GM12878 (cell line): ENCODE measurements around the gene EAF1. TPM values are rescaled to one million over a fixed set of nuclear protein-coding genes. Genes with fewer than 3 reads are reported as not detected.

ENCODE experiments used
- ATF3 ChIP-seq: IDR thresholded peaks from 2 replicates; pipeline ENCODE4 v1.6.1; 2011; ENCODE audit warnings: low read depth, mild to moderate bottlenecking, low read length, moderate library complexity, borderline replicate concordance; ENCODE audit errors: extremely low read depth
- ATF7 ChIP-seq: fragments of 450-650 bp; IDR thresholded peaks from 2 replicates; pipeline ENCODE4 v1.6.1; 2016; ENCODE audit warnings: low read depth, mild to moderate bottlenecking
- BACH1 ChIP-seq: fragments of 450-650 bp; IDR thresholded peaks from 2 replicates; pipeline ENCODE4 v1.6.1; 2017; ENCODE audit warnings: mild to moderate bottlenecking, borderline replicate concordance
- BCL11A ChIP-seq: IDR thresholded peaks from 2 replicates; pipeline ENCODE4 v1.6.1; 2011; ENCODE audit warnings: low read depth, low read length
- CHD2 ChIP-seq: IDR thresholded peaks from 2 replicates; pipeline ENCODE4 v1.6.1; 2011; ENCODE audit warnings: low read depth, low read length, improper control_type of control experiment, borderline replicate concordance
- CREB1 ChIP-seq: IDR thresholded peaks from 2 replicates; pipeline ENCODE4 v1.6.1; 2012; ENCODE audit warnings: low read depth, mild to moderate bottlenecking, inconsistent platforms
- ETV6 ChIP-seq, 2 experiments: fragments of 450-650 bp in 1 of 2; IDR thresholded peaks in 1 of 2; conservative IDR thresholded peaks in 1 of 2; 2 replicates each; pipeline ENCODE4 v1.6.1; 2014; ENCODE audit warnings: antibody characterized with exemption in 1 of 2, borderline replicate concordance in 1 of 2, low read depth in 1 of 2, mild to moderate bottlenecking in 1 of 2, moderate library complexity in 1 of 2
- FOXM1 ChIP-seq: IDR thresholded peaks from 2 replicates; pipeline ENCODE4 v1.6.1; 2012; ENCODE audit warnings: low read depth, mild to moderate bottlenecking, inconsistent platforms, low read length, moderate library complexity
- HDAC6 ChIP-seq: fragments of 200-600 bp; sonication (generic); IDR thresholded peaks from one replicate; pipeline ENCODE4 v1.8.0; 2017; ENCODE audit warnings: antibody characterized with exemption; ENCODE audit not compliant: unreplicated experiment
- MEF2A ChIP-seq: IDR thresholded peaks from 2 replicates; pipeline ENCODE4 v1.6.1; 2011; ENCODE audit warnings: low read depth, mild to moderate bottlenecking, low read length, moderate library complexity; ENCODE audit not compliant: insufficient read depth
- MEF2B ChIP-seq: fragments of 450-650 bp; IDR thresholded peaks from 2 replicates; pipeline ENCODE4 v1.6.1; 2018; ENCODE audit warnings: mild to moderate bottlenecking, moderate library complexity; ENCODE audit not compliant: partially characterized antibody, poor library complexity, severe bottlenecking
- MYC ChIP-seq: IDR thresholded peaks from 2 replicates; pipeline ENCODE4 v1.6.1; 2011; ENCODE audit warnings: mild to moderate bottlenecking, low read length, moderate library complexity, inconsistent platforms; ENCODE audit not compliant: insufficient read depth, insufficient replicate concordance, insufficient read length, severe bottlenecking
- NFYB ChIP-seq: IDR thresholded peaks from 2 replicates; pipeline ENCODE4 v1.6.1; 2011; ENCODE audit warnings: low read depth, mild to moderate bottlenecking, low read length, improper control_type of control experiment, moderate library complexity; ENCODE audit not compliant: insufficient read depth
- POLR2AphosphoS5 ChIP-seq: IDR thresholded peaks from 2 replicates; pipeline ENCODE4 v1.6.1; 2011; ENCODE audit warnings: mild to moderate bottlenecking, low read length, inconsistent platforms
- SREBF1 ChIP-seq: IDR thresholded peaks from 2 replicates; pipeline ENCODE4 v1.6.1; 2012; ENCODE audit warnings: mild to moderate bottlenecking, low read length
- SREBF2 ChIP-seq: IDR thresholded peaks from 2 replicates; pipeline ENCODE4 v1.6.1; 2012; ENCODE audit warnings: mild to moderate bottlenecking, low read length
- SRF ChIP-seq, 2 experiments: IDR thresholded peaks; 2 replicates each; pipeline ENCODE4 v1.6.1; 2011; ENCODE audit warnings: low read depth in 2 of 2, low read length in 2 of 2, mild to moderate bottlenecking in 1 of 2, moderate library complexity in 1 of 2
- STAT1 ChIP-seq: fragments of 450-650 bp; conservative IDR thresholded peaks from 2 replicates; pipeline ENCODE4 v1.6.1; 2014; ENCODE audit warnings: antibody characterized with exemption, mild to moderate bottlenecking
- polyA plus RNA-seq, 11 experiments: library from polyadenylated mRNA; depleted of rRNA in 4 of 11; unstranded in 6 of 11; stranded (reverse) in 5 of 11; fragments of >200 nt; fragmentation: Nextera tagmentation in 4 of 11; fragmentation: Illumina TruSeq in 1 of 11; extraction: Ambion mirVana in 4 of 11; extraction: Trizol in 1 of 11; gene quantifications; 1 replicate in 1 of 11; 2 replicates in 10 of 11; pipeline versions ENCODE4 v1.2.1 to v1.2.3, GENCODE V29; 2011 to 2016; ENCODE audit warnings: inconsistent platforms in 2 of 11, missing spikeins in 2 of 11, low read depth in 1 of 11
- total RNA-seq, 4 experiments: library from RNA; depleted of rRNA in 3 of 4; stranded (reverse); fragments of >200 nt in 3 of 4; fragmentation: Illumina TruSeq in 1 of 4; extraction: Trizol in 1 of 4; gene quantifications; 2 replicates each; pipeline versions ENCODE4 v1.2.1 to v1.2.3, GENCODE V29; 2013 to 2021
- TF ChIP-seq, protein P1 (sequence below): IDR thresholded peaks from 2 replicates; pipeline ENCODE4 v1.6.1; 2012; ENCODE audit warnings: mild to moderate bottlenecking, low read depth, low read length
- TF ChIP-seq, protein P2 (sequence below): fragments of 450-650 bp; IDR thresholded peaks from 2 replicates; pipeline ENCODE4 v1.6.1; 2018; ENCODE audit warnings: borderline replicate concordance, mild to moderate bottlenecking; ENCODE audit not compliant: partially characterized antibody

The EAF1 gene
- total and polyA plus RNA-seq, 10 of the 15 experiments (the other 5 are each of a cell fraction or from before 2014, with no cell fraction given) = 6.8 to 21.6 (median 15.6) TPM

DNA sequence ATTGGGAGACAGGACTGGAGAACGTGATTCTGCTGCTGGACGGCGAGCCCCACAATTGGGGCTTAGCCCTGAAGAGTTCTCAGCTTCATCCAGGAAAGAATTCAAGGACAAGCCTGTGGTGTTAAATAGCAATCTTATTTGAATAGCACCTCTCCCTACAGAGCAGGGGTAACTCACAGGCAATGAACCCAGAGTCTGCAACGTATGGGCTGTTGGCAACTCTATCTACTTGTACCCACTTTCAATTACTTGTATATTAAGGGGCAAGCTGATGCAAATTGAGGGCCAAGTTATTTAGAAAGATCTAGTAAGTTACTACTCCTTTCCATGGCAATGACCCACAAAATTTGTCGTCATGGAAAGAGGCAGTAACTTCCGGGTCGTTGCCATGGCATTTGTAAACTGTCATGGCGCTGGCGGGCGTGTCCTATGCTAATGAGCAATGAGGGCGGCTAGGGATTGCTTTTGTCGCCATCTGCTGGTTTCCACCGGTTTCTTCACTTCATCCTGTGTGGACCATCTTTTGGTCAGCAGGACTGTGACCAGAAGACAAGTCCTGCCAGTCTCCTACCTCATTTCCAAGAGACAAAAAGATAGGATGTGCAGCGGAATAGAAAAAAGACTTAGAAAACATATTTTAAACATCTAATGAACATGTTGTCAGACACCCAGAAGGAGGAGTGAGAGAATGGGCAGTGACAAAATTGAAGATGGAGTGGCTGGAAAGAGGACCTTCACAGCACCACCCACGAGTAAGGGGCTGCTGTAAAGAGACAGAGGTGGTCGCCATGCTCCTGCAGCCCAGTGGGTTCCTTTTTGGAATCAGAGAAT is 49.2 kb upstream of the EAF1 start (continued):
- no peak for TF ChIP-seq NFYB
- no peak for TF ChIP-seq ATF3
- TF ChIP-seq CREB1 = peak; percentile 94
- TF ChIP-seq HDAC6 = no peak
- TF ChIP-seq BCL11A = no peak
- TF ChIP-seq ETV6 (conservative IDR thresholded peaks at IDR 0.05 in 1 of 2, IDR thresholded peaks at IDR 0.05 in 1 of 2; ENCODE audit: borderline replicate concordance in 1 of 2, low read depth in 1 of 2) = no peak
- TF ChIP-seq MEF2A = peak; percentile 47; the same call in 1 of the 2 replicates
- no peak for TF ChIP-seq MYC
- TF ChIP-seq, protein P1, sequence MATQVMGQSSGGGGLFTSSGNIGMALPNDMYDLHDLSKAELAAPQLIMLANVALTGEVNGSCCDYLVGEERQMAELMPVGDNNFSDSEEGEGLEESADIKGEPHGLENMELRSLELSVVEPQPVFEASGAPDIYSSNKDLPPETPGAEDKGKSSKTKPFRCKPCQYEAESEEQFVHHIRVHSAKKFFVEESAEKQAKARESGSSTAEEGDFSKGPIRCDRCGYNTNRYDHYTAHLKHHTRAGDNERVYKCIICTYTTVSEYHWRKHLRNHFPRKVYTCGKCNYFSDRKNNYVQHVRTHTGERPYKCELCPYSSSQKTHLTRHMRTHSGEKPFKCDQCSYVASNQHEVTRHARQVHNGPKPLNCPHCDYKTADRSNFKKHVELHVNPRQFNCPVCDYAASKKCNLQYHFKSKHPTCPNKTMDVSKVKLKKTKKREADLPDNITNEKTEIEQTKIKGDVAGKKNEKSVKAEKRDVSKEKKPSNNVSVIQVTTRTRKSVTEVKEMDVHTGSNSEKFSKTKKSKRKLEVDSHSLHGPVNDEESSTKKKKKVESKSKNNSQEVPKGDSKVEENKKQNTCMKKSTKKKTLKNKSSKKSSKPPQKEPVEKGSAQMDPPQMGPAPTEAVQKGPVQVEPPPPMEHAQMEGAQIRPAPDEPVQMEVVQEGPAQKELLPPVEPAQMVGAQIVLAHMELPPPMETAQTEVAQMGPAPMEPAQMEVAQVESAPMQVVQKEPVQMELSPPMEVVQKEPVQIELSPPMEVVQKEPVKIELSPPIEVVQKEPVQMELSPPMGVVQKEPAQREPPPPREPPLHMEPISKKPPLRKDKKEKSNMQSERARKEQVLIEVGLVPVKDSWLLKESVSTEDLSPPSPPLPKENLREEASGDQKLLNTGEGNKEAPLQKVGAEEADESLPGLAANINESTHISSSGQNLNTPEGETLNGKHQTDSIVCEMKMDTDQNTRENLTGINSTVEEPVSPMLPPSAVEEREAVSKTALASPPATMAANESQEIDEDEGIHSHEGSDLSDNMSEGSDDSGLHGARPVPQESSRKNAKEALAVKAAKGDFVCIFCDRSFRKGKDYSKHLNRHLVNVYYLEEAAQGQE = no peak
- TF ChIP-seq CHD2 = peak; percentile 82
- no peak for TF ChIP-seq BACH1
- TF ChIP-seq FOXM1 = peak; percentile 70
- peak; percentile 88 for TF ChIP-seq SREBF1
- no peak for TF ChIP-seq SREBF2
- TF ChIP-seq, protein P2, sequence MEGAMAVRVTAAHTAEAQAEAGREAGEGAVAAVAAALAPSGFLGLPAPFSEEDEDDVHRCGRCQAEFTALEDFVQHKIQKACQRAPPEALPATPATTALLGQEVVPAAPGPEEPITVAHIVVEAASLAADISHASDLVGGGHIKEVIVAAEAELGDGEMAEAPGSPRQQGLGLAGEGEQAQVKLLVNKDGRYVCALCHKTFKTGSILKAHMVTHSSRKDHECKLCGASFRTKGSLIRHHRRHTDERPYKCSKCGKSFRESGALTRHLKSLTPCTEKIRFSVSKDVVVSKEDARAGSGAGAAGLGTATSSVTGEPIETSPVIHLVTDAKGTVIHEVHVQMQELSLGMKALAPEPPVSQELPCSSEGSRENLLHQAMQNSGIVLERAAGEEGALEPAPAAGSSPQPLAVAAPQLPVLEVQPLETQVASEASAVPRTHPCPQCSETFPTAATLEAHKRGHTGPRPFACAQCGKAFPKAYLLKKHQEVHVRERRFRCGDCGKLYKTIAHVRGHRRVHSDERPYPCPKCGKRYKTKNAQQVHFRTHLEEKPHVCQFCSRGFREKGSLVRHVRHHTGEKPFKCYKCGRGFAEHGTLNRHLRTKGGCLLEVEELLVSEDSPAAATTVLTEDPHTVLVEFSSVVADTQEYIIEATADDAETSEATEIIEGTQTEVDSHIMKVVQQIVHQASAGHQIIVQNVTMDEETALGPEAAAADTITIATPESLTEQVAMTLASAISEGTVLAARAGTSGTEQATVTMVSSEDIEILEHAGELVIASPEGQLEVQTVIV = no peak
- TF ChIP-seq MEF2B = peak; percentile 61
- no peak for TF ChIP-seq SRF (IDR thresholded peaks at IDR 0.05; ENCODE audit: low read depth in 2 of 2, low read length in 2 of 2)
- TF ChIP-seq ATF7 = peak; percentile 91
- TF ChIP-seq STAT1 = 0 out of 2 replicates have a peak, but pooled peaks have one; percentile 75
- TF ChIP-seq POLR2AphosphoS5 = no peak
